HL-60/S4 (cell line): ENCODE measurements around the gene TRPV2.
"Not testable (repeated sequence)": the region's sequence is repeated elsewhere in the genome, so short reads cannot be mapped to it uniquely, and the experiment has no call there.

ENCODE experiments used
- in situ Hi-C: fragments of 300-500 bp; cut with MboI; formaldehyde crosslinking; loops from 2 replicates; pipeline ENCODE4 v1.14.3; 2022; ENCODE audit warnings: low sequenced_read_pairs

TRPV2 gene

DNA sequence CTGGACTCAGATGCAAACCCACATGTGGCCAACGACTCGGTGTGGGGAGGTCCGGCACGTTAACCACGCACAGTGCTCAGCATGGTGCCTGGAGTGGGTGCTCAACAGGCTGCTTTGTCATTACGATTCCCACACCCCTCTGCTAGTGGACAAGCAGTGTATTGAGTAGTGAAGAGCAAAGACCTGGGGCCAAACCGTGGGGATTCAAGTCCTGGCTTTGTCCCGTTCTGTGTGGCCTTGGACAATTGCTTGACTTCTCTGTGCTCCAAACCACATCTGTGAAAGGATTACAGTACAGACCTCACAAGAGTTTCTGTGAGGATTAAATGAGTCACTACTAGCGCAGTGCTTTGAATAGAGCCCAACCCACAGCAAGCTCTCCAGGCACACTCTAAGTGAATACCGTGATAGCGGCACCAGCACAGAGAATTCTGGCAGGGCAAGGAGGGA, 33.8 kb downstream of the TRPV2 start:
- in situ Hi-C loops: loop anchor here (25.0 kb wide), 1 partner anchor 863 kb away; the partner anchor contains the start of gene NT5M

DNA sequence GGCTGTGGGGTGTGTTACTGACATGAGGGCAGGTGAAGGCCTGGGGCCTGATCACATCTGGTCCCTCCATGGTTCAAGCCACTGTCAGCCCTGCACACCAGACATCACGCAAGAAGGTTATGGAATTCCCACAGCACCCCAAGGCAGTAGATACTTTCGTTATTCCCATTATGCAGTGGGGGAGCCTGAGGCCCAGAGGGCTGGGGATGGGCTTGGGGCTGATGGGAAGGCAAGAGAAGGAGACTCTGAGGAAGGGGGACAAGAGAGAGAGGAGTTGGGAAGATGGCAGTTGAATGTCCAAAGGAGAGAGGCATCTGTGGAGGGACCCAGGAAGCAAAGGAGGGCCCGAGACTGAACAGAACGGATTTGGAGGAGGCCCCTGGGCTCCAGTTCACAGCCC, 34.7 kb downstream of the TRPV2 start:
- in situ Hi-C loops: no loop called here

DNA sequence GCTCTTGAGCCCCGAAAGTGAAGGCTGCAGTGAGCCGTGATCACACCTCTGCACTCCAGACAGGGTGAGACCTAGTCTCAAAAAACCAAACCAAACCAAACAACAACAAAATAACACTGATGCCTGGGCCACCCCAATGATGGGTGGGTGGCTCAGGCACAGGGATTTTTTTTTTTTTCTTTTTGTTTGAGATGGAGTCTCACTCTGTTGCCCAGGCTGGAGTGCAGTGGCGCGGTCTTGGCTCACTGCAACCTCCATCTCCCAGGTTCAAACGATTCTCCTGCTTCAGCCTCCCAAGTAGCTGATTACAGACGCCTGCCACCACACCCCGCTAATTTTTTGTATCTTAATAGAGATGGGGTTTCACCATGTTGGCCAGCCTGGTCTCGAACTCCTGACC, 36.9 kb downstream of the TRPV2 start:
- in situ Hi-C loops: not testable (repeated sequence)

- in situ Hi-C loops: no loop called here
Observed at GRCh38 chr17:16453493-16453851, 38.1 kb downstream of the TRPV2 start.

DNA sequence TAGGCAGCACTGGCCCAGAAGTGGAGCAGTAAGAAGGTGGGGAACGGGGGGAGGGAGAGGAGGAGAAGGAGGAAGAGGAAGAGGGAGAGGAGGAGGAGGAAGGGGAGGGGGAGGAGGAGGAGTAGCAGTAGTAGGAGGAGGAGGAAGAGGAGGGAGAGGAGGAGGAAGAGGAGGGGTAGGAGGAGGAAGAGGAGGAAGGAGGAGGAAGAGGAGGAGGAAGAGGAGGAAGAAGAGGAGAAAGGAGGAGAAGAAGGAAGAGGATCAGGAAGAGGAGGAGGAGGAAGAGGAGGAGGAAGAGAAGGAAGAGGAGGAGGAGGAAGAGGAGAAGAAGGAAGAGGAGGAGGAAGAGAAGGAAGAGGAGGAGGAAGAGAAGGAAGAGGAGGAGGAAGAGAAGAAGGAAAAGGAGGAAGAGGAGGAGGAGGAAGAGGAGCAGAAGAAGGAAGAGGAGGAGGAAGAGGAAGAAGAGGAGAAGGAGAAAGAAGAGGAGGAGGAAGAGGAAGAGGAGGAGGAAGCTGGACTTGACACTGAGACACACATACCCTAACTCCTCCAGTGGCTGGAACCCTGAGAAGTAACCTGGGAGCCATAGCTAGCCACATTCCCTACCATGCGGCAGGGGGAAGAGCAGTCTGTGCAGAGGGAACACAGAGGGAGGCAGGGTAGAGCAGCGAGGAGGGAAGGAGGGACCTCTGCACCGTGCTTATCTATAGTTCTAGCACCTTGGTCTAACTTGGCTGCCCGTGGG, 40.8 kb downstream of the TRPV2 start:
- in situ Hi-C loops: no loop called here

DNA sequence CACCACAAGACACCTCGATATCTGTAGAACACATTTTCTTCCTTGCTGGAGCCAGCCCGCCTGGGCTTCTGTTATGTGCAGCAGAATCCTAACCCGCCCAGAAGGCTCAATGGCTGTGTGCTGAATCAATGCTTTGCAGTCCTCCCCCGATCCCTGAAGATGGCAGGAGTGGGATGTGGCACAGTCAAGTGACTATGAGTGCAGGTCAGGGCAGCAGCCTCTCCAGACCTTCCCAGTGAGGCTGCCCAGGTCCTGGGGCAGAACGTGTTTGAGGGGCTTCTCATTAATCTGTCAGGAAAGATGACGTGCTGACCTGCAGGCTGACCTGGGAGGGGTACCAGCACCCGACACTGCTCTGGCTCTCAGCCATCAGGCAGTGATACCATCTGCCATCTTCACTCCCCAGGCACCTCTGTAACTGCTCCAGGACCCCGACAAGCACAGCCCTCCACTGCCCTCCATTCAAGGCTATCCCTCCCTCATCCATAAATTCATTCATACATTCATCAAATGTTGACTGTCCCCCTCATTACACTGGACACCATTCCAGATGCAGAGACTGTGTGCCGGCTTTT, 41.5 kb downstream of the TRPV2 start:
- in situ Hi-C loops: no loop called here

- in situ Hi-C loops: no loop called here
Observed at GRCh38 chr17:16459271-16459670, 43.9 kb downstream of the TRPV2 start.

DNA sequence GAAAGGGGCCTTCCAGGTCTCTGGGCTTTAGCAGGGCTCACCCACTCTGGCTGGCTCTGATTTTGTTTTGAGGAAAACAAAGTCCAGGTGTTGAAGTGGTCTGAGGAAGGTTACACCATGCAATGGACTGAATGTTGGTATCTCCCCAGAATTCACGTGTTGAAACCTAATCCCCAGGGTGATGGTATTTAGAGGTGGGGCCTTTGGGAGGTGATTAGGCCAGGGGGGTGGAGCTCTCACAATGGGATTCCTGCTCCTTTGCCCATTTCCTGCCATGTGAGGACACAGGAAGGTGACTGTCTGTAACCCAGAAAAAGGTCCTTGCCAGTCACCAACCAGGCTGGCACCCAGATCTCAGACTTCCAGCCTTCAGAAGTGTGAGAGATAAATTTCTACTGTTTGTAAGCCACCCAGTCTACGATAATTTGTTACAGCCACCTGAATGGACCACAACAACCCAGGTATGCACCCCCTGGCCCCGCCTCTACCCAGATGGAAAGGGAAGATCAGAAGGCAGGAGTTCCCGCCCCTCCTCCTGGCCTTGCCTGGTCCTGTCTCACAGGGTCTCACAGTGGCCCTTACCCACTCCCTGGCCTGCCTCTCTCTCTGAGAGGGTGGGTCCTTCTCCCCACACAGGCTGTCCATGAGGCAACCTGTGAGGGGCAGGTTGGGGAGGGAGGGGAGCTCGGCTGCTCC, 44.6 kb downstream of the TRPV2 start:
- in situ Hi-C loops: no loop called here

DNA sequence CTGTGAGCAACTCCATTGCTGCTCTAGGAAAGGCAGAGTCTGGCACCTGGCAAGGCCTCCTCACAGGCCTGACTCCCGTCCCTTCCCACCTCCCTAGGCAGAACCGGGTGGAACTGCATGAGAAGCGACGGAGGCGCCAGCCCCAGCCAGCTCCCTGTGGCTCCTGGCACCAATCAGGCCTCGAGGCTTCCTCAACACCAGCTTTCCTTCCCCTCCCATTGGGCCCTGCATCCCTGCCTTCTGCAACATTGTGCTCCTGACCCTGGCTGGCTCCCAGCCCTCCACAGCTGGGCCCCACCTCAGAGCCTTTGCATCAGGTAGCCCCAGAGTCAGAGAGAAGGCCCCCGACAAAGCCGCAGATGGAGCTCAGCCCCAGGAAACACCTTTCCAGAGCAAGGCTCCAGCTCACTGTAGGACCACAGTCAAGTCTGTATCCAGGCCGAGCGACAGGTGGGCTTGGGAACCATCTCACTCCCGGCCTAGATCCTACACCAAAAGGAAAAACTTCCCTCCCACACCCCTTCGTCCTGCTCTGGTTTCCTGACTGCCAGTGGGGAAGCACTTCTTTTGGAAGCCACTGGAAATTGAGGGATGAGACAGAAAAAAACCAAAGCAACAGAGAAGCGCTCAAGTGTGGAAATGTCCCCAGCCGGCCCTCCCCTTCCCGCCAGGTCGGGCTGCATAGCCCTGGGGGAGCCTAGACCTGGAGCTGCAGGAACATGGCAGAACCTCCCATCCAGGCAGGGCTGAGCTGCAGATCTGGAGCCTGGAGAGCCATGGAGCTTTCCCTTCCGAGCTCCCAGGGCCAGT, 45.6 kb downstream of the TRPV2 start:
- in situ Hi-C loops: no loop called here

DNA sequence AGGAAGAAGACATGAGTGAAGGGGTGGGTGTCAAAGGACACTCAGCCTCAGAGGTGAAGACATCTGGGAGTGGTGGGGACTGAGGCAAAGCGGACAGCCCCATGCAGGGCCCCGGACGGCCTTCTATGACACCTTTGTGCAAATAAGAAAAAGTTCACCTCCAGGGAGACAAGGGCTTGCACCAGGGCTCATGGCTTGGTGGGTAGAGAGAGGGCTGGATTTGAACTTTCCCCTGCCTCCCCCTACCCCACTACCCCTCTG, 46.2 kb downstream of the TRPV2 start:
- in situ Hi-C loops: no loop called here

- in situ Hi-C loops: no loop called here
Observed at GRCh38 chr17:16462070-16462864, 46.9 kb downstream of the TRPV2 start.

GRCh38 chr17:16463358-16464302, 48.3 kb downstream of the TRPV2 start:
- in situ Hi-C loops: no loop called here

- in situ Hi-C loops: no loop called here
Observed at GRCh38 chr17:16464303-16465051, 49.1 kb downstream of the TRPV2 start.

- in situ Hi-C loops: no loop called here
Observed at GRCh38 chr17:16465052-16465312, 49.6 kb downstream of the TRPV2 start.

- in situ Hi-C loops: no loop called here
Observed at GRCh38 chr17:16465861-16466338, 50.5 kb downstream of the TRPV2 start.

DNA sequence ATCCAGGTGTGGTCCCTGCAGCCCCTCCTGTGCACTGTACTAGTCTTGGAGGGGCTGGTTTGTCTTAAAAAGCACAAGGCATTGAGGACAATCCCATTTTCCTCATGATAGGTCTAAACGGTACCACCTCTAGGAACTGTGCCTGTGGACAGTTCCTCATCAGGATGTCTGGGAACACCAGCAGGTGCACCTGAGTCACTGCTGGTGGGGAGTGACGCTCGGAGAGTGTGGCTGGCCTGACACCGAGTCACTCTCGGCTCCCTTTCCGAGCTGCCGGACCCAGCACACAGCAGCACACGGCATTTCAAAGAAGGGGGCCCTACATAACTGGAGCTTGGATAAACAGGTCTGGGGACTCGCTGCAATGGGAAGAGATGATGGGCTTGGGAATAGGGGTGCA, 51.0 kb downstream of the TRPV2 start:
- in situ Hi-C loops: no loop called here

DNA sequence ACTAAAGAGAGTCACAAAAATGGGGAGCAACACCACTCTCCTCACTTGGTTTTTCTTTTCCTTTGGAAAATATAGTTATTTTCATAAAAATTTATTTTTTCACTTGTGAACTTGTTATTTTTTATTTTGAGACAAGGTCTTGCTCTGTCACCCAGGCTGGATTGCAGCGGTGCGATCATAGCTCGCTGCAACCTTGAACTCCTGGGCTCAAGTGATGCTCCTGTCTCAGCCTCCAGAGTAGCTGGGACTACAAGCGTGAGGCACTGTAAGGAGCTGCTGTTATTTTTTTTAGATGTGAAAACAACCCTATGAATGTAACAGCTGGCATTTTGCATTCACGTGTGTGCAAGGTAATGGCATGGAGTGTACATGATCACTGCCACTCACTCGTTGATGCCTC, 51.7 kb downstream of the TRPV2 start:
- in situ Hi-C loops: no loop called here

DNA sequence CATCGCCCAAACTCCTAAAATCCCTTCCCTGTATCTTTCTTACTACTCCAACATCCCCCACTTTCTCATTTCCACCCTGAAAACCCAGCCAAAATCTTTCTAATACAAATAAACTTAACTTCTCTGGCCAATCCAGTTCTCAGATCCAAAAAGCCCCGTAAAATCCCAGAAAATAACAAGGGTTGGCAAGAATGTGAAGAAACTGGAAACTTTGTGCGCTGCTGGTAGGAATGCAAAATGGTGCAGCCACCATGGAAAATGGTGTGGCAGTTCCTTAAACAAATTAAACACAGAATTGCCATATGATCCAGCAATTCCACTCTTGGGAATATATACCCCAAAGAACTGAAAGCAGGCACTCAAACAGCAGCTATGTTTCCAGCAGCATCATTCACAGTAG, 52.5 kb downstream of the TRPV2 start:
- in situ Hi-C loops: no loop called here

DNA sequence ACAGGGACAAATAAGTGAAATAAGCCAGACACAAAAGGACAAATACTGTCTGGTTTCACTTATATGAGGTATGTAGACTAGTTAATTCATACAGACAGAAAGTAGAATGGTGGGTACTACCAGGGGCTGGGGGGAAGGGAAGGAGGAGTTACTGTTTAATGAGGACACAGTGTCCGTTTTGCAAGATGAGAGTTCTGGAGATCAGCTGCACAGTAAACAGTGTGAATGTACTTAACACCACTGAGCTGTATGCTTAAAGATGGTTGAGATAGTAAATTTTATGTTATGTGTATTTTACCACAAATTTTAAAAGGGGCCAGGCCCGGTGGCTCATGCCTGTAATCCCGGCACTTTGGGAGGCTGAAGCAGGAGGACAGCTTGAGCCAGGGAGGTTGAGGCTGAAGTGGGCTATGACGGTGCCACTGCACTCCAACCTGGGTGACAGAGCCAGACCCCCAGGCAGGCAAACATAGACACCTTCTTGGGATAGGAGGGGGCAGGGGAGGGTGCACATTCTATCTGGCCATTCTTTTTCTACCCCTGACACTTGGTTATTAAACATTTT, 53.1 kb downstream of the TRPV2 start:
- in situ Hi-C loops: no loop called here
